Measurements from ENCODE around the gene NT5M.
"Not testable (repeated sequence)": the region's sequence is repeated elsewhere in the genome, so short reads cannot be mapped to it uniquely, and the experiment has no call there.

- not testable (repeated sequence) for TF ChIP-seq EZH2 (IDR thresholded peaks at IDR 0.05); POLR2AphosphoS5 (IDR thresholded peaks at IDR 0.05; ENCODE audit: borderline replicate concordance, low read depth, low read length)
Measured at GRCh38 chr17:17383431-17384290, 80.5 kb downstream of the NT5M start.
